22Rv1 (cell line): ENCODE data around the gene RALGPS2.

ENCODE experiments used
- H3K27ac ChIP-seq: fragments of 450-650 bp; 2 replicates; pipeline ENCODE4 v1.5.1; 2017
- ZFX ChIP-seq: fragments of 450-650 bp; IDR thresholded peaks from 2 replicates; pipeline ENCODE4 v1.6.1; 2017; ENCODE audit warnings: antibody characterized with exemption, borderline replicate concordance
- TF ChIP-seq, protein P1 (sequence below): fragments of 450-650 bp; IDR thresholded peaks from 2 replicates; pipeline ENCODE4 v1.5.1; 2017; ENCODE audit warnings: mild to moderate bottlenecking

The RALGPS2 gene

DNA sequence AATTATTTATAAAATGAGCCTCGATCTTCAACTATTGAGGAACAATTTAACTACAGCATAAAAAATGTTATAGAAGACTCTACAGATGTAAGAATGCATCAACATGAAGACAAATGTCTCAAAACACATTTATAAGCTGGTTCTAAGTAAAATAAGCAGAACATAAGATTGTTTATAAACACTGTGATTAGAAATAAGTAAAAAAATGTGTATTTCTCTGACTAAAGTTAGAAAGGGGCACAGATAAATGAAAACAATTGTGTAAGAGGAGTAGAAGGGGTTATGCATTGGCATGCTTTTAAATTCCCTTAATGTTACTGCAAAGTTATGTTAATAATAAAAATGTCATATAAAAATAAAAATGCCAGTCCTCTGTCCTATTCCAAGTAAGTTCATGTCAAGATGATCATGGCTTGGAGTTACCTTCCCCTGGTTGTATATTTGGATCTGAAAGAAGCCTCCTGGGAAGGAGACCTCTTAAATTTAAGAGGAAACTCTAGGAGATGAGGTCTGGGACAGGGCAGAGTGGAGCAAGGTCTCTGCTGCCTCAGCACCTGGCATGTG, 230.4 kb downstream of the RALGPS2 start:
- TF ChIP-seq, protein P1, sequence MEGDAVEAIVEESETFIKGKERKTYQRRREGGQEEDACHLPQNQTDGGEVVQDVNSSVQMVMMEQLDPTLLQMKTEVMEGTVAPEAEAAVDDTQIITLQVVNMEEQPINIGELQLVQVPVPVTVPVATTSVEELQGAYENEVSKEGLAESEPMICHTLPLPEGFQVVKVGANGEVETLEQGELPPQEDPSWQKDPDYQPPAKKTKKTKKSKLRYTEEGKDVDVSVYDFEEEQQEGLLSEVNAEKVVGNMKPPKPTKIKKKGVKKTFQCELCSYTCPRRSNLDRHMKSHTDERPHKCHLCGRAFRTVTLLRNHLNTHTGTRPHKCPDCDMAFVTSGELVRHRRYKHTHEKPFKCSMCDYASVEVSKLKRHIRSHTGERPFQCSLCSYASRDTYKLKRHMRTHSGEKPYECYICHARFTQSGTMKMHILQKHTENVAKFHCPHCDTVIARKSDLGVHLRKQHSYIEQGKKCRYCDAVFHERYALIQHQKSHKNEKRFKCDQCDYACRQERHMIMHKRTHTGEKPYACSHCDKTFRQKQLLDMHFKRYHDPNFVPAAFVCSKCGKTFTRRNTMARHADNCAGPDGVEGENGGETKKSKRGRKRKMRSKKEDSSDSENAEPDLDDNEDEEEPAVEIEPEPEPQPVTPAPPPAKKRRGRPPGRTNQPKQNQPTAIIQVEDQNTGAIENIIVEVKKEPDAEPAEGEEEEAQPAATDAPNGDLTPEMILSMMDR = no peak
- no peak for TF ChIP-seq ZFX
- no peak overlapping the region for H3K27ac ChIP-seq

DNA sequence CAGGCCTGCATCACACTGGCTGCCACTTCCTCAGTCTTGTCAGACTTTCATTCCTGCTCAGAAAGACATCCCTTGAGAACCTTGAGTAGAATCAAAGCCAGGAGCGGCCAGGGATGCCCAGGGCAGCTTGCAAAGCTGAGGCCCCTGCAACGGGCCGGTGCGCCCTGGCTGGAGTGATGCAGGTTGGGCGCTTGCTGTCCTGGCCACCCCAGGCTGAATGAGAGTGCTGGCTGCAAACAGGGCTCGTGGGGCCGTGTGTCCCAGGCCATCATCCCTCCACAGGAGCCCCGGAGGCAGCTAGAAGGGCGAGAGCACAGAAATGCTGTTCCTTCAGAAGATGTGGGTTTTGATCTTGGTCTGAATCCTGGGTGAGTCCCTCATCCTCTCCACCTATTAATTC, 233.4 kb downstream of the RALGPS2 start:
- TF ChIP-seq ZFX = no peak
- TF ChIP-seq, protein P1 = no peak

DNA sequence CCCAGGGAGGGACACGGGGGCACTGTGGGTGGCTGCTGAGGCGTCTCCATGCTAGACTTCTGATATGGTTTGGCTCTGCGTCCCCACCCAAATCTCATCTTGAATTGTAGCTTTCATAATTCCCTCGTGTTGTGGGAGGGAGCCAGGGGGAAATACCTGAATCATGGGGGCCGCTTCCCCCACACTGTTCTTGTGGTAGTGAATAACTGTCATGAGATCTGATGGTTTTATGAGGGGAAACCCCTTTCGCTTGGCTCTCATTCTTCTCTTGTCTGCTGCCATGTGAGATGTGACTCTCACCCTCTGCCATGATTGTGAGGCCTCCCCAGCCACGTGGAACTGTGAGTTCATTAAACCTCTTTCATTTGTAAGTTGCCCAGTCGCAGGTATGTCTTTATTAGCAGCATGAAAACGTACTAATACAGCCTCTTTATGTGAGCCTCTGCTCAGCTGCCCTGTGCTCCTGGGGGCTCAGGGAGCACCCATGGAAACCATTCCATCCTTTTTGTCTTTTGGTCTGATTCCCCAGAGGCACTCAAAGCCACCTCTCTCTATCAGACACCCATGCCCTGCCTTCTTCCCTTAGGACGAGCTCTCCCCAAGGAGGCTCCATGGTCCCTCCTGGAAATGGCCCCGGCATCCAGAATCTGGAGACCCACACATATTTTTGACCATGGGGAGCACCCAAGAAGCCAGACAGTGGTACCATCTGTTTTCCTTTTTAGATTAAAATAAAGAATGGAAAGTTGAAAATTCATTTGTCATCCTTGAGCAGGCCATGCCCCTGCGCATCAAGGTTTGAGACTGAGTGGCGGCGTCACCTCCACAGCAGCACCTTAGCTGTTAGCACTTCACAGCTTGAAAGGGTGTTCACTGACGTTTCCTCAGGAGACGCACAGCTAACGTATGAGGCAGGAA, 234.8 kb downstream of the RALGPS2 start:
- H3K27ac ChIP-seq = no peak overlapping the region
- TF ChIP-seq, protein P1 = no peak
- TF ChIP-seq ZFX = no peak

More for the DNA sequence above, 233.4 kb downstream of the RALGPS2 start:
- no peak overlapping the region for H3K27ac ChIP-seq

DNA sequence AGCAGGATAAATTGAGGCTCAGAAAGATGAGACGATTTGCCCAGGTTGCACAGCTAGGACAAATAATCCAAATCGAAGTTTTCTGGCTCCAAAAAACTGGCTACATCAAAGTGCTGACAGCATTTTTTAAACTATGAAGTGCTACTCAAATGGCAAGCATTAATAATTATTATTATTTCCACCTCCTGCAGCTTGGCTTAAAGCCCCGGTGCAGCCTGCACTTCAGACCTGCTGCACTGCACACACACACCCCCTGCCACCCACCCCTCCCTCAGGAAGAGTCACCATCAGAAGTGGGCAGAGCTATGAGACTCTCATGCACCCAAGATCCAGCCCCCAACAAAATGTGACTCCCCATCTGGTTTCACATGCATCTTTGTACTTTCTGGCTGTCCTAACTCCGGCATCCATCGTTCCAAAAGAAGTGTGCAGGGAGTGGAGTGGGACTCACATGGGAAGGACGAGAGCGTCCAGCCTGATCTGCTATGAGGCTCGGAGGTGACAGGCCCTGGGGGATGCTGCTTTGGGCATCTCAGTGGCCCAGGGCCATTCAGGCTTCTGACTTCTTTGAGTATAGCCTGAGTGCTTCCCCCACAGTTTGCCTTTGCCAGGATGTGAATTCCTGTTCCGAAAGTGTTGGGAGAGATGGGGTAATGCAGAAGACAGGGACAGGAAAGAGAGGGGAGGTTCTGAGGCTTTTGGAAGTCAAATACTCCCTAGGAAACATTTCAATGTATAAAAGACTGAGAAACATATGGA, 235.6 kb downstream of the RALGPS2 start:
- no peak overlapping the region for H3K27ac ChIP-seq
- TF ChIP-seq, protein P1 = no peak
- no peak for TF ChIP-seq ZFX

DNA sequence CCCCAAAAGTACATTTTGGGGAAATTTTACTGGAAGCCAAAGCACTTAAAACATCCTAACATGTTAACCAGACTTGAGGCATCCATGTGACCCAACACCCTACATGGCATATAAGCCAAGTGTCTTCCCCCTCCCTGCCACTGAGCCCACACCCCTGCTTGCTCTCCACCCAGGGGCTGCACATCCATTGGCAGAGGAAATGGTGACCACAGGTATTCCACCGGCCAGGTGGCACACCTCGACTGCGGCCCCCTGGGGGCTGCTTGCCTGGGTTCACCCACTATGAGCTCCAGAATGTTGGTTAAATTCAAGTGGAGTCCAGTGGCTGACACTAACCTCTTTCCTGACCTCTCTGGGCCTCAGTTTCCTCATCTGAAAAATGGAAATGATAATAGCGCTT, 236.3 kb downstream of the RALGPS2 start:
- no peak for TF ChIP-seq ZFX
- TF ChIP-seq, protein P1 = no peak
- H3K27ac ChIP-seq = no peak overlapping the region

DNA sequence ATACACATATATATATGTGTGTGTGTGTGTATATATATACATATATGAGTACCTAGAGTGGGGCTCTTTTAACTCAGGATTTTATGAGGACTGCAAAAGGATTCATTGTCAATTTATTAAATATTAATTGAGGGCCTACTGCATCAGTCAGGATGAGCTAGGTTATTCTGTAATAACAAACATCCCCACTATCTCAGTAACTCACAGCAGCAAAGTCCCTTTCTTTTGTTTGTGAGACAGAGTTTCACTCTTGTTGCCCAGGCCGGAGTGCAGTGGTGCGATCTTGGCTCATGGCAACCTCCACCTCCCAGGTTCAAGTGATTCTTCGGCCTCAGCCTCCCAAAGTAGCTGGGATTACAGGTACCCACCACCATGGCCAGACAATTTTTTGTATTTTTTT, 236.8 kb downstream of the RALGPS2 start:
- H3K27ac ChIP-seq = no peak overlapping the region

More for the DNA sequence above, 236.8 kb downstream of the RALGPS2 start:
- TF ChIP-seq, protein P1 = no peak
- no peak for TF ChIP-seq ZFX
